Bronchial epithelial cell (primary cell): ENCODE measurements around the gene OGFR. TPM values are rescaled to one million over a fixed set of nuclear protein-coding genes. Genes with fewer than 3 reads are reported as not detected.

Experiments used
- DNase-seq: peaks from one replicate; pipeline ENCODE4 v3.0.0-alpha.2; 2010; ENCODE audit warnings: low read depth
- FAIRE-seq: peaks from 2 replicates; lab custom pipeline; 2011; peaks lifted over from hg19 to GRCh38; lab: Jason Lieb, UNC
- H3K27me3 ChIP-seq: 2 replicates; pipeline ENCODE4 v1.5.1; 2011; ENCODE audit warnings: low read length; ENCODE audit not compliant: control insufficient read depth, insufficient read depth
- H3K36me3 ChIP-seq: 2 replicates; pipeline ENCODE4 v1.5.1; 2011; ENCODE audit warnings: low read length; ENCODE audit not compliant: control insufficient read depth, insufficient read depth
- H3K4me3 ChIP-seq: 2 replicates; pipeline ENCODE4 v1.5.1; 2011; ENCODE audit warnings: mild to moderate bottlenecking, low read depth, low read length, control low read depth
- total RNA-seq: library from RNA; depleted of rRNA; stranded (reverse); fragments of >200 nt; gene quantifications from 2 replicates; pipeline ENCODE4 v1.2.1, GENCODE V29; 2014
- TF ChIP-seq, protein P1 (sequence below): IDR thresholded peaks from 2 replicates; pipeline ENCODE4 v1.5.1; 2011; ENCODE audit warnings: mild to moderate bottlenecking, moderate library complexity, low read length, control low read depth, inconsistent platforms; ENCODE audit not compliant: insufficient read depth, severe bottlenecking

OGFR gene
- total RNA-seq, 1 donor from 2014 or later = 16.1 TPM

DNA sequence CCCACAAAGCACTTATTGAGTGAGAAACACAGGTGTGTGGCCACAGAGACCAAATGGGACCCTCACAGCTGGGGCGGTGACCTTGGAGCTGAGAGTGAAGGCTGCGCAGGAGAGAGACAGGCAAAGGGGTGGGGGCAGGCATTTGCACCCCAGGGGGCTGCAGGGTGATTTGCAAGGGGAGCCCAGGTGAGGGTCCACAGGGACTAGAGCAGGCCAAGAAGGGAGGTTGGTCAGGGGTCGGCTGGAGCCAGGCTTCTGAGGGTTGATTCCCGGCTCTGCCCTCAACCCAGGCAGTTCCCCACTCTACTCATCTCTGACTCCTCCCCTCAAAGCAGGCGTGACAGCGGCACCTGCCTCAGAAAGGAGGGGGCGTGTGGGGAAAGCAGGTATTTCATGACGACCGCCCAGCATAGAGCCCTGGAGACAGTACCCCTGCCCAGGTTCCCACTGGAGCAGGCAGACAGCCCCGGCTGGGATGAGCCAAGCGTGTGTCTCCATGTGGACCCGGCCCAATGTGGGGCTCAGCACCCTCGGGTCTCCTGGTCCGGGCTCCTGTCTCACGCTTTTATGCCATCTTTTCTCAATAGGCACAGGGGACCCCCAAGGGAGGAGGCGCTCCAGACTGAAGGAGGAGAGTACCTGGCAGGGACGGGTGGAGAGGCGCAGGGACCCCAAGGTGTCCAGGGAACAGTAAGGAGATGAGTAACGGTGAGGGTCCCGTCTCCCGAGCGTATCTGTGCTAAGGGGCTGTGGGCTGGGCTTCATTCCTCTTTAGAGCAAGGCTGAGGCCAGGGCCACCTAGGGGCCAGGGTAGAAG lies 11.5 kb upstream of the OGFR start:
- TF ChIP-seq, protein P1, sequence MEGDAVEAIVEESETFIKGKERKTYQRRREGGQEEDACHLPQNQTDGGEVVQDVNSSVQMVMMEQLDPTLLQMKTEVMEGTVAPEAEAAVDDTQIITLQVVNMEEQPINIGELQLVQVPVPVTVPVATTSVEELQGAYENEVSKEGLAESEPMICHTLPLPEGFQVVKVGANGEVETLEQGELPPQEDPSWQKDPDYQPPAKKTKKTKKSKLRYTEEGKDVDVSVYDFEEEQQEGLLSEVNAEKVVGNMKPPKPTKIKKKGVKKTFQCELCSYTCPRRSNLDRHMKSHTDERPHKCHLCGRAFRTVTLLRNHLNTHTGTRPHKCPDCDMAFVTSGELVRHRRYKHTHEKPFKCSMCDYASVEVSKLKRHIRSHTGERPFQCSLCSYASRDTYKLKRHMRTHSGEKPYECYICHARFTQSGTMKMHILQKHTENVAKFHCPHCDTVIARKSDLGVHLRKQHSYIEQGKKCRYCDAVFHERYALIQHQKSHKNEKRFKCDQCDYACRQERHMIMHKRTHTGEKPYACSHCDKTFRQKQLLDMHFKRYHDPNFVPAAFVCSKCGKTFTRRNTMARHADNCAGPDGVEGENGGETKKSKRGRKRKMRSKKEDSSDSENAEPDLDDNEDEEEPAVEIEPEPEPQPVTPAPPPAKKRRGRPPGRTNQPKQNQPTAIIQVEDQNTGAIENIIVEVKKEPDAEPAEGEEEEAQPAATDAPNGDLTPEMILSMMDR = no peak
- Histone ChIP-seq H3K4me3 (no peak overlapping the region), H3K36me3 (no peaks in the 10 kb centered on the region), H3K27me3 (peaks cover 6% of the 10 kb centered on the region)
- FAIRE-seq = no peak
- no peak for DNase-seq

DNA sequence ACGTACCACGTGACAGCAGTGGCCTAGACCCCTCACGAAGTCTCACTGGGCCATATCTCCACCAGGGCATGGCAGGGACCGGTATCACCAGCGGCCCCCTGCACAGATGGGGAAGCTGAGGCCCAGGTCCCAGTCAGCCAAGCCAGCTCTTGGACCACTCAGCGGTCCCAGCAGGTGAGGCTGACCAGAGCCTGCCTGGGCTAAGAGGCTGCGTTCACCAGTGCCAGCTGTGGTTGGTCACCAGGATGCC lies 11.0 kb upstream of the OGFR start:
- DNase-seq = no peak
- no peak for FAIRE-seq
- Histone ChIP-seq H3K27me3 (peaks cover 6% of the 10 kb centered on the region), H3K4me3 (peak overlapping the region; percentile 34), H3K36me3 (peaks cover 2% of the 10 kb centered on the region)
- TF ChIP-seq, protein P1 = no peak

DNA sequence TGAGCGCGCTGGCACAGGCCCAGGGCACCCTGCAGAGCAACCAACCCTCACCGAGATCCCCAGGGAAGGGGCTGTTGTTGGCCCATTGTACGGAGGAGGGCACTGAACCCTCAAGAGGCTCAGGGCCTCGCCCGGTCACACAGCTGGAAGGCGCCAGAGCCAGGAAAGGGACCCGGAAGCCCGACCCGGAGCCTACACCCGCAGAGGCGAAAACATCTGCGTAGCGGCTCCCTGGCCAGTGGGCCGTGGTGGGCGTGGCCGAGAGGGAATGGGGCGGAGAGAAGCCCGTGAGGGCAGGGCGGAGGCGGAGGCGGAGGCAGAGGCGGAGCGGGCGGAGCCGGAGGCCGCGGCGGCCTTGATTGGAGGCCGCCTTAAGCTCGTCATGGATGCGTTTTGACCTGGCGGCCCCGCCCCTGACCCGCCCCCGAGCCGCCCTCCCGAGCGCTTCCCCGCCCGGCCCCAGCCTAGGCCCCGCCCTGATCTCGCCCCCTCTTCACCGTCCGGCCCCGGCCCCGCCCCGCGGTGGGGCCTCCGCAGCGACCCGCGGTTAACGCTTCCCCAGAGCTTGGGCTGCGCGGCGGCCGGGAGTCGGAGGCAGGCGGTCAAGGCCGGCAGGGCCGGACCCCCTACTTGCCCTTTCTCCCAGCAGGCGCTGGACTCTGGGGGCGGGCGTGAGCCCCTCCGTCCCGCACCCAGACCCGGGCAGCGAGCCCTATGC lies 10.5 kb upstream of the OGFR start:
- H3K4me3 ChIP-seq = peak overlapping the region; percentile 58
- FAIRE-seq = no peak
- TF ChIP-seq, protein P1 = no peak
- peaks cover 3% of the 10 kb centered on the region for H3K36me3 ChIP-seq
- peaks cover 1% of the 10 kb centered on the region for H3K27me3 ChIP-seq
- peak; percentile 78 for DNase-seq

DNA sequence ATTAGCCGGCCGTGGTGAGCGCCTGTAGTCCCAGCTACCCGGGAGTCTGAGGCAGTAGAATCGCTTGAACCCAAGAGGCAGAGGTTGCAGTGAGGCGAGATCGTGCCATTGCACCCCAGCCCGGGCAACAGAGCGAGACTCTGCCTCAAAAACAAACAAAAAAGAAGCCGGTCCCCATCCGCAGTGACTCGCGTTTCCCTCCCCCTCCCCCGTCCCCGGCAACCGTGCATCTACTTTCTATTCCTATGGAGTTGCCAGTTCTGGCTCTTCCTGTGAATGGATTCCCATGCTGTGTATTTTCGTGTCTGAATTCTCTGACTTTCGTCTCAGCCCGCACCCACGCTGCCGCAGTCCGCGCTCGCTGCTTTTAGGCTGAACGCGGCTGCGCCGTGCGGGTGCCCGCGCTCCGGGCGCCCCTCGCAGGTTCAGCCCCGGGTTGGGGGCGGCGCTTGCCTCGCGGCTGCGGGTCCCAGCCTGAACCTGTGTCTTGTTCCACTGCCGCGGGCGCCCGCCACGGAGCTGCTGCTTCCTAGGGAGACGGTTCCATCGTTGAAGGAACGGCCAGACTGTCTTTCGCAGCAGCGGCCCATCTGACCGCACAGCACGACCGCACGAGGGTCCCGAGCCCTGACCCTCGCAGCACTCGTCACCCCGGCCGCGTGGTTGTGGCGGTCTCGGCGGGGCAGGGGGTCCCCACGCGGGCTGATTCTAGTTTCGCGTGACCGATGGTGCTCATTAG lies 9.4 kb upstream of the OGFR start:
- TF ChIP-seq, protein P1 = no peak
- DNase-seq = peak; percentile 37
- Histone ChIP-seq H3K36me3 (peaks cover 9% of the 10 kb centered on the region), H3K4me3 (peak overlapping the region; percentile 58), H3K27me3 (no peaks in the 10 kb centered on the region)
- no peak for FAIRE-seq

DNA sequence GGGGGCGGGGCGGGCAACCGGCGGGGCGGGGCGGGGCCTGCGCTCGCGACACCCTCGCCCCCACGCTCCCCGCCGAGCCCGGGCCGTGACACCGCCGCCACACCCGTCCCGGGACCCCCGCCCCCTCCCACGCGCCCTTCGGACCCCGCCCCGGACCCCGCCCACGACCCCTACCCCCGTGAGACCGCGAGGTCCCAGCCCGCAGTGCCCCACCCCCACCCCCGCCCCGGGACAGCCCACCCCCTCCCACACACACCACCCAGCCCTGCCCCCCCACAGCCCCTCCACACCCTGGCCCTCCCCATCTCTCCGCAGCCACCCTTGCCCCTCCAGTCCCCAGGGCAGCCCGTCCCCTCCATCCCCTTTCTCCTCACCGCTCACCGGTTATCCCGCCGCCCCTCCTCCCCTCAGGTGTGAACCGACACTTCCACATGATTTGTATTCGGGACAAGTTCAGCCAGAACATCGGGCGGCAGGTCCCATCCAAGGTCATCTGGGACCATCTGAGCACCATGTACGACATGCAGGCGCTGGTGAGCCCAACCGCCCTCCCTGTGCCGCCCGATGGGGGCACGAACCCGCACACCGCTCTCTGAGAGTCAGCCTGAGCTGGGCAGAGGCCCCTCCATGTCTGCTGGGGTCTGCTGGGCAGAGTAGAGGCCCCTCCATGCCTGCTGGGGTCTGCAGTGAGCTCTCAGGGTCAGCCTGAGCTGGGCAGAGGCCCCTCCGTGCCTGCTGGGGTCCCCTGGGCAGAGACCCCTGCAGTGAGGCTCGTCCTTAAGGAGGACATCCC lies 7.7 kb upstream of the OGFR start:
- no peak for FAIRE-seq
- peaks cover 10% of the 10 kb centered on the region for H3K36me3 ChIP-seq
- TF ChIP-seq, protein P1 = no peak
- peak overlapping the region; percentile 58 for H3K4me3 ChIP-seq
- DNase-seq = no peak
- no peaks in the 10 kb centered on the region for H3K27me3 ChIP-seq
